Cerebellar nuclear complex (tissue), 1 donor: ENCODE data around the gene TMEM61.

Source experiments
- DNase-seq, 2 experiments: peaks; one replicate each; lab custom pipeline; 2025; lab: John Stamatoyannopoulos, UW

TMEM61 gene

DNA sequence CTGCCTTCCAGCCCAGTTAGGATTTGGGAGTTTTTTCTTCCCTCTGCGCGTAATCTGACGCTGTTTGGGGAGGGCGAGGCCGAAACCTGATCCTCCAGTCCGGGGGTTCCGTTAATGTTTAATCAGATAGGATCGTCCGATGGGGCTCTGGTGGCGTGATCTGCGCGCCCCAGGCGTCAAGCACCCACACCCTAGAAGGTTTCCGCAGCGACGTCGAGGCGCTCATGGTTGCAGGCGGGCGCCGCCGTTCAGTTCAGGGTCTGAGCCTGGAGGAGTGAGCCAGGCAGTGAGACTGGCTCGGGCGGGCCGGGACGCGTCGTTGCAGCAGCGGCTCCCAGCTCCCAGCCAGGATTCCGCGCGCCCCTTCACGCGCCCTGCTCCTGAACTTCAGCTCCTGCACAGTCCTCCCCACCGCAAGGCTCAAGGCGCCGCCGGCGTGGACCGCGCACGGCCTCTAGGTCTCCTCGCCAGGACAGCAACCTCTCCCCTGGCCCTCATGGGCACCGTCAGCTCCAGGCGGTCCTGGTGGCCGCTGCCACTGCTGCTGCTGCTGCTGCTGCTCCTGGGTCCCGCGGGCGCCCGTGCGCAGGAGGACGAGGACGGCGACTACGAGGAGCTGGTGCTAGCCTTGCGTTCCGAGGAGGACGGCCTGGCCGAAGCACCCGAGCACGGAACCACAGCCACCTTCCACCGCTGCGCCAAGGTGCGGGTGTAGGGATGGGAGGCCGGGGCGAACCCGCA lies 59.1 kb downstream of the TMEM61 start, which contains the start of gene PCSK9:
TSS of gene PCSK9 (plus strand) at position 207 of the 741 bp plus-strand sequence. CDS start at position 497, 290 bp downstream.
- DNase-seq = no peak

DNA sequence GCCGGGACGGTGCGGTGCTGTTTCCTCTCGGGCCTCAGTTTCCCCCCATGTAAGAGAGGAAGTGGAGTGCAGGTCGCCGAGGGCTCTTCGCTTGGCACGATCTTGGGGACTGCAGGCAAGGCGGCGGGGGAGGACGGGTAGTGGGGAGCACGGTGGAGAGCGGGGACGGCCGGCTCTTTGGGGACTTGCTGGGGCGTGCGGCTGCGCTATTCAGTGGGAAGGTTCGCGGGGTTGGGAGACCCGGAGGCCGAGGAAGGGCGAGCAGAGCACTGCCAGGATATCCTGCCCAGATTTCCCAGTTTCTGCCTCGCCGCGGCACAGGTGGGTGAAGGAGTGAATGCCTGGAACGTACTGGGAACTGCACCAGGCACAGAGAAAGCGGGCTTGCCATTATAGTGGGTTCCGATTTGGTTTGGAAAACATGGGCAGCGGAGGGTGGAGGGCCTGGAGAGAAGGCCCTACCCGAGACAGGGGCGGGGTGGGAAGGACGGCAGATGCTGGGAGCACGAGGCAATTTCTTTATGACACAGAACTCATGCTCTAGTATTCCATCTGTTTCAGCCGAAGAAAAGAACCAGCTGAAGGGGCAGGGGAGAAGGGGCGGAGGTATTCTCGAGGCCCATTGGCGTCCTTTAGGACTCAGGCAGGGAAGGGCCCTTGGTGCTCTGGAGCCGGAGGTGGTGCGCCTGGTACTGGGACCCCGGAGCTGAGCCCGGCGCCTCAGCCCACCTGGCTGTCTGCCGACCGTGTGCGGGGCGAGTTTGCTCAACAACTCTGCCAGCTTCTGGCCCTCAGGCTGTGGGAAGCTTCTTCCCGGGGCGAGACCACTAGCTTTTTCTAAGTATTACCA lies 59.9 kb downstream of the TMEM61 start:
- DNase-seq = no peak

DNA sequence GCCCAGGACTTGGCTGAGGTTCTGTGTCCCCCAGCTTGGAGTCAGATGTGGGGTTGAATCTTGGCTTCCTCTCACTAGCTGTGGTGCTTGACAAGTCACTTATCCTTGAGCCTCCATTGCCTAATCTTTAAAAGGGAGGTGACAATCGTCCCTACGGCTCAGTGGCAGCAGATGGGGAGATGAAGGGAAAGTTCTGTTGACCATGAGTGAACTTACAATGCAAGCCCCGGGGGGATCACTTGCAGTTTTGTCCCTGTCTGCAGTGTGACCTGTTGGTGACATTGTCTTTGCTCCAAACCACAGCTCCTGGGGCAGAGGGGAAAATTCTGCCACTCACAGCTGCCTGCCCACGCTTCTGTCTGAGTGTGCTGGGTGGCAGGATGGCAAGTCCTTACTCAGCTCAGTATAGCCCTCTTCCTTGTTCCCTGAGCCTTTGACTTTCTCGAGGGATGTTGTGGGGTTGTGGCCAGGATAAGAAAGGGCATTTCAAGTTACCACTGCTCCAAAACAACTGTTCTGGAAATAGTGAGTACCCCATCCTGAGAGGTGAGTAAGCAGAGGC lies 60.6 kb downstream of the TMEM61 start:
- no peak for DNase-seq

- no peak for DNase-seq
These were observed 61.2 kb downstream of the TMEM61 start for GRCh38 chr1:55041613-55042012.
